ENCODE results near the gene AQP4.

Gene AQP4, protein sequence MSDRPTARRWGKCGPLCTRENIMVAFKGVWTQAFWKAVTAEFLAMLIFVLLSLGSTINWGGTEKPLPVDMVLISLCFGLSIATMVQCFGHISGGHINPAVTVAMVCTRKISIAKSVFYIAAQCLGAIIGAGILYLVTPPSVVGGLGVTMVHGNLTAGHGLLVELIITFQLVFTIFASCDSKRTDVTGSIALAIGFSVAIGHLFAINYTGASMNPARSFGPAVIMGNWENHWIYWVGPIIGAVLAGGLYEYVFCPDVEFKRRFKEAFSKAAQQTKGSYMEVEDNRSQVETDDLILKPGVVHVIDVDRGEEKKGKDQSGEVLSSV

DNA sequence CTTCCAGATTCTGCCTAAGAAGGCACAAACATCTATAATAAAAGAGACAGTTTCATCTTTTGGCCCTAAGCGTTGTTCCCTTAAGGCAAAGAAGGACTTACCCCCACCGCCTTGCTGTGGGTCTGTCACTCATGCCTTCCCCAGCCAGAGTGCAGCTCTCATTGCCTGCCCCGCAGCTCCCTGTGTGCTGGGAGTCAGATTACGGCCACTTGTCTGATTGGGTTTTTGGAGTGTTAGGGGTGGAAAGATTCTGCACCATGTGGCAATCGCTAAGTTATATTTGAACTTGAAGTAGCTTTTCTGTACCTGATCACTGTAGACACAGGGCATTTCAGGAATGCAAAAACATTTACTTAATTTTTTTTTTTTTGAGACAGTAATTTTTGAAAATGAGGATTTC lies at the start of gene AQP4:
Gene AQP4 (minus strand): TSS at position 151 of the 400 bp plus-strand sequence. CDS start 18 bp downstream, at position 133.
- no peak for DNase-seq

DNA sequence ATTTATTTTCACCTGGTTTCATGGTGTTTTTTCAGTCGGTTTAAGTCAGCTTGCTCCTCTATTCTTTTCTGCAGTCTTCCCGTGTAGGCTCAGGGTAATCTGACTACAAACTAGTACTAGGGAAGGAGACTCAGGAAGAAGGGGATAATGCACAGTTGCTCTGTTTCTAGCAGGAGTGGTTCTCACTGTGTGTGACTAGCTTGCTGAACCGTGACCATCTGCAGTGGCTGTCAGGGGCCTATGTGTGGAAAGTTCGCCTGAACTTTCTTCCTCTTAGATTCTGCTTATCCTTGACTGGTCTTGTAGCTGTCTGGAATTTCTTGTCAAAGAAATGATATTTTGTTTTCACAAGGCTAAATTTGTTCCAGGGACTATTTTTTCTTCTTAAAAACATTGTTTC lies 46.3 kb upstream of the AQP4 start:
- DNase-seq: no peak

DNA sequence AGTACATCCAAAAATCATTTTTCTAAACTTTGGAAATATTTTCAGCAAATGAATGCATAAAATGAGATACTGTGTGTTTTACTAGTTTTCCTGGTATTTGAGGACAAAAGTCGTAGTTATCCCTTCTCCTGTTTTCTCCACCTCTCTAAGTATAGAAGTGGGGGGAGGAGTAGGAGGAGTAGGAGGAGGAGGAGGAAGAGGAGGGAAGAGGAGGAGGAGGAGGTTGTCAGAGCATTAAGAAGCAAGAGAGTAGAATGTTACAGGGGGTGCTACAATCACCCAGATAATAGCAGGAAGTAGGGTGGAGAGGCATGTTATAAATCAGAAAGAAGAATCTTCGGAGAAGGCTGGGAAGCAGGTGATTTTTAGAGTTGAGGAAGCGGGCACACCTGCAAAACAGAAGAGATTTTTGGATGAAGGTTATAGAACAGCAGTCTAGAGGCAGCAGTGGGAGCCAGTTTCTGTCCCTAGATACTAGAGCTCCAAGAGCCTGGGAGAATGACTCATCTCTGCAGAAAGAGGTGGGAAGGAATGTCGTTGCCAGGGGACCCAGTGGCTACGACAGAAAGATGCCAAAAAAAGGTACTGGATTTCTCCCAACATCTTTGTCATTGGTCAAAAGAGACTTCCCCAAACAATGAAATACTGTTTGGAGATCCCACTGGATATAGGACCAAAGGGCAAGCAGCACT lies 44.2 kb upstream of the AQP4 start:
- DNase-seq: no peak

DNA sequence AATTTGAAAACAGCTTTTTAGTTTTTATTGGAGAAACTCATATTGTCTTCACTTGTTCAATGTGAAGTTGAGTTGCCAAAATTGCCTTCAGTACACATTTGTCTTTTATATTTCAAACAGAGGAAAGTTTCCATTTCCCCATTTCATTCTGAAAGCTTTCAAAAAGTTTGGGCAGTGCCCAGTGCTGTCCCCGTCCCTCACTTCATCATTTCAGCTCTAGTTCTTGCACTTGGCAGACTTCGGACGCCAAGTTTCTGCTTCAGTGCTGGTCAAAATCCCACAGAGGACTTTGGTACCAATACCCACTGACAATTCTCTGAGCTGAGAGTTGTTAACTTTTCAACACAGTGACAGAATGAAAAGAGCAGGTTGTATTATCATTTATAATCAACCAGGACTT lies 43.4 kb upstream of the AQP4 start:
- no peak for DNase-seq

DNA sequence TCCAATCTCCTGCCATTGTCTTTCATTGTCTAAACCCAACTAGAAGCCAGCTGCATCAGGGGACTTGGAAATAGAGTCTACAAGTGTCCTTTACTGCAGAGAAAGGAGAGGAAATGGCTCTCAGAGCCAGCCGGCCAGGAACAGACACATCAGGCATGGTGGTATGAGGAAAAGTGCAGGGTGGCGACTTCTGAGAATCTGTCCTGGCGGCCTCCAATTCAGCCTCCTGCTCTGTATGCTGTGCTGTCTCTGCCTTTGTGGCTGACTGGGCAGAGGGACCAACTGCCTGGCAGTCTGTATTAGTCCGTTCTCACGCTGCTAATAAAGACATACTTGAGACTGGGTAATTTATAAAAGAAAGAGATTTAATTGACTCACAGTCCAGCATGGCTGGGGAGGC lies 36.8 kb upstream of the AQP4 start:
- no peak for DNase-seq

DNA sequence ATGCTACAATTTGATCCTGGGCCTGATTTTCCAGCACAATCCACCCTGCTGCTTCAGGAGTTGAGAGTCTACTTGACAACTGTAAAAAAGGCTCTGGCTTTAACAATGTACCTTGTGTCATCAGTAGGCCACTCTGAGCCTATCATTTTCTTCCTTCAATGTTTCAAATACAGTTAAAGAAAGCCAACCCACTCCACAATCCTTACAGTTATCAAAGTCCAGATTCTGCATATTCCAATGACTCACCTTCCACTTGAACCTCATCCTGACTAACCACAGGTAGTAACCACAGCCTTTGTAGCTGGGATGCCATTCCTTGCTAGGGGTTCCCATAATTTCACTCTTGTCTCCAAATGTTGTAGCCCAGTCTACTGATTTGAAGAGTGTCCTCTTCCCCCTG lies 35.5 kb upstream of the AQP4 start:
- DNase-seq: no peak

DNA sequence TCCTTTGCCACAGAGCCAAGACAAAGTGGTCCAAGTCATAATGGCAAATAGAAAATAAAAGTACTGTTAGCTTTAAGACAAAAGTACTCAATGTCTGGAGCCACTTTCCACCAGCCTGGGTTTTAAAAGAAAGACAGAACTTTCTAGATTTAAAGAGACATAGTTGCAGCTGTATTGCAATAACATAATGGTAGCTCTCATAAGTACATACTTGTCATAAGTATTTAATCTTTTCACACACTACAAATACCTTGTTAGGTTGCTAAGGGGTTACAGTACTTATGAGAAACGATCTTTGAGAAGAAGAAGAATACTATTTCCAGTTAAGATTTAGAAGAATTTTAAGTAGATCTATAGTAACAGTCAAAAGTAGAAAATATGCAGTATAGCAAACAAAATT lies 28.9 kb upstream of the AQP4 start:
- DNase-seq: no peak

DNA sequence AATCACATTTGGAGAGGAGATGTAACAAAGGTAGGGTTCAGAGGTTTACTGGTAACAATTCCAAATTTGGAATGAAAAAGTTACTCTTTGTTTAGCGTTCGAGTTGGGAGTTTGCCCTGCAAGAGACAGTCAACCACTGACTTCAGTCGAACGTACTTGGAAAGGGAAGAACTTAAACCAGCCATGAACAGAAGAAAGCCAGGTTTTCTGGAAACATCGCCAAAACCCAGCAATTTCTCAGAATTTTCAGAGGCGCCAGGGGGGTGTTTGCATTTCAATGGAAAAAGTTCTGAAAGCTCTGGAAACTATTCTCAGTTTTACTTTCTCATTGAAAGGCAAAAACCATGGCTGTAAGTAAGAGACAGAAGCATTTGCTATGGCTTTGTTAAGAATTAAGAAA lies 28.5 kb upstream of the AQP4 start:
- DNase-seq: no peak

DNA sequence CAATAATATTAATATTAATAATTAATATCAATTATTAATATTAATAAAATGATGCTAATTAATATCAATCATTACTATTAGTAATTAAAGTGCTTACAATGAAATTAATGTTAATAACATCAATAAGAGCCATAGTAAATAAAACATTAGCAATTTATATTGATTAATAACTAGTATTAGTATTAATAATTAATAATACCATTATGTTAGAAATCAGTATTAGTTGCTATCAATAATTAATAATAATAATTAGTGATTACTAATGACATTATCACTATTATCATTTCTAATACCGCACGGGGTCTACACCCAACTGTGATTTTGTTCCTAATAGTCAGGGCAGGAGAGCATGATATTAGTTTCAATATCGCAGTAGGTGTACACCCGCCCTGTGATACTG lies 22.8 kb upstream of the AQP4 start:
- no peak for DNase-seq

DNA sequence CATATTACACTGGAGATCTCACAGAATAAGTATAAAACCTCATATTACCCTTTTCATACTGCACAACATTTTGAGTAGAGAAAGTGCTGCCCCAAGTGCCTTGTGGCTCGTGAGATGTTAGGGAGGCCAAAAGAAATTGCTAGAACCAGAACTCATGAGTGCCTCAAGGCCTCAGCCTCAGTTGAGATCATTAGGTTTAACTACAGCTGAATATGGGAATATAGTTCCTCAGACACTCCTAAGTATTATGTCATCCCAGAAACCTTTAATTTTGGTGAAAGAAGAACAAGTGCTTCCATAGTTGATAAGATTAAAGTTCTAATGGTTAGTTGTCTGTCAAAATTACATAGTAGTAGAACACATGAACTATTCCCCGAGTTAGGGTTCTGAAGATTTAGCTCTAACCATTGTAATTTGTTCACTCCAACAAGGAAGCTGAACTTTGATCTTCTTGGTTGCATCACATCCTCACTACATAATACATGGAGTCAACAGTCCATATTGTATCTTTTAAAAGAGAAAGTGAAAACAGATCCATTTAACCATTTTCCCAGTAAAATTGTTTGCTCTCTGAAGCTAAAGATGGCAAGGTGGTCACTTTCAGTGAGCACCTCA lies 9.6 kb upstream of the AQP4 start:
- DNase-seq: no peak

DNA sequence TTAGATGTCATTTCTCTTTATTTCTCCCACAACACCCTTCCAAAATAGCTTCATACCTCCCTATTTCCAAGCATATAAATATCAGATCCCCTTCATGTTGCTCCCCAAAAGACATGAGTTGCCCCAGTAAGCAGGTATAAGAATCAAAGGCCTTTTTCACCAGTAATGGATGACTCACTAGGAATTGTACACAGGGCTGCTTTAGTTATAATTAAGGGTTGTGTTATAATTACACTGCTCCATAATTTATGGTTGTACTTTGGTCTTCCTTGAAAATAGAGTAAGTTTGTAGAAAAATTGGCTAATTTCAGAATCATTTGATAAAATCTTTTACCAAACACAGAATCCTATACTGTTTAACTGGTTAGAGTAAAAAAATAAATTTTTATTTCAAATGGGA lies 8.8 kb upstream of the AQP4 start:
- DNase-seq: no peak

DNA sequence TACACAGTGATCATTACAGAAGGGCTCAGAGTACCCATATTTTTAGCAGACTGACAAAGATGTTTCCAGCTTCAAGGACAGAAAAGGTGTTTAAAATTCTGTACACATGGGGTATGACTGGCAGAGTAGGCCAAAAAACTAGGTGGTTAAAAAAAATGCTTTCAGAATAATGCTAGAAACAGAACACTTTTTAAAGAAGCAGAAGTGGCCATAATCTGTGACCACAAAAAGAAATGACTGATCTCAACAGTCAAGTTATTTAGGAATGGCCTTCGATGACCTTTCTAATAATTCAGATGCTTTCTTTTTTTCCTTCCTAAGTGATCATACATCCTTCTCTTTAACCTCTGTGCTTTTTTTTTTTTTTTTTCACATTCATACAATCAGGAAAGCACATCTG lies 4.1 kb upstream of the AQP4 start:
- no peak for DNase-seq

DNA sequence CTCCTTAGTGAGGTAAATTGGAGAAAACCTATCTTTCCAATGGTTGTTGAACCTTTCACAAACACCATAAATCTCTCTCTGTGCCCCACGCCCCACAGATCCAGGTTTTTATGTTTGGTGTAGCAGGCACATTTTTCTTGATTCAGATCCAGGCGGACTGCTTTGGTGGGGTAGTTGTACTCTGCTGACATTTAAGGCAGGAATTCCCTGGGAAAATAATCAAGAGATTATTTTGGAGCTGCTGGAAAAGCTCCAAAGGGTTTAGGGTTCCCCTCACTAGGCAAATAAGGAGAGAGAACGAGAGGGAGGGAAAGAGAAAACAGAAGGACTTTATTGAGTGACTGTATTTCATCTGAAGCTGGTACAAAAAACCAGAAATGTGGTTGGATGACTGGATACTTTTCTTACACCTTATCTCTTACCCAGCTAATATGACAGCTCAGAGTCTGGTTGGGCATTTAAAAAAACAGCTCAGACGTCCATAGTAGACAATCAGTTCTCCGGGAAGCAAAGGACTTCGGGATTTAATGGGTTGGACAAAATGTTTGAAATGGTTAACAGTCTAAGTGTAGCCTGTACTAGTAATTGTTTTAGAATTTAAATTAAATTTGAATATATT lies 3.6 kb upstream of the AQP4 start:
- DNase-seq: no peak

DNA sequence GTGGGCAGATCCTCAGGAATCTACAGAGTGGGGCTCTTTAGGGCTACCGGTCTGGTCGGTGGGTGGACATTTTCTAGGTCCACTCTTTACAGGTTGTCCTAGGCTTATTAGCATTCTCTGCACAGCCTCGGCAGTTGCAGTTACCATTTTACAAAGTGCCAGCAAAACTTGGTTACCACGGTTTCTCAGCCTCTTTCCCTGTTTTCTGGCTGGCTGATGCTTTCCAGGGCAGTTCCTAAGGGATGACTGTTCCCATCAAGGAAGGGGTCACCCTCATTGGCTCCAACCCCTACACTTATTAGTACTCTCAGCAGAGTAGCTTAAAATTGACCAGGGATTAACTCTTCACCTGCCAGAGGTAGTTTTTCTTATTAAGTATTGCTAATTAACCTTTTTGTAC lies 2.0 kb upstream of the AQP4 start:
- DNase-seq: no peak

DNA sequence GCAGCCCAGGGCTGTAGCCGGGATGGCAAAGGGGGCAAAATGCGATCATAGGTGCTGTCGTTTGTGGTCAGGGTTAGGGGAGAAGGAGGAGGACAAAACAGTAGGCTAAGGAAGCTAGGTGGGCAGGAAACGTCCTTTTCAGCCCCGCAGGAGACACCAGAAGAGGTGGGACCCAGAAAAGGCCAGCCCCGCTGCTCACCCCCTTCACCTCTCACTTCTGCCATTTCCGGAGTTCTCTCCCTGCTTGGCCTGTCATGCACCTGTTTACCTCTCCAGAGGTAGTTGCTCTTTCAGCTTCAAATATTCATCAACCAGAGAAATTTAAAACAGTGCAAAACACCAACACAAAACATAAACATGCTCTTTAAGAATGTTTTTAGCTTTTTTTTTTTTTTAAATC lies 849 bp downstream of the AQP4 start:
- DNase-seq: no peak

DNA sequence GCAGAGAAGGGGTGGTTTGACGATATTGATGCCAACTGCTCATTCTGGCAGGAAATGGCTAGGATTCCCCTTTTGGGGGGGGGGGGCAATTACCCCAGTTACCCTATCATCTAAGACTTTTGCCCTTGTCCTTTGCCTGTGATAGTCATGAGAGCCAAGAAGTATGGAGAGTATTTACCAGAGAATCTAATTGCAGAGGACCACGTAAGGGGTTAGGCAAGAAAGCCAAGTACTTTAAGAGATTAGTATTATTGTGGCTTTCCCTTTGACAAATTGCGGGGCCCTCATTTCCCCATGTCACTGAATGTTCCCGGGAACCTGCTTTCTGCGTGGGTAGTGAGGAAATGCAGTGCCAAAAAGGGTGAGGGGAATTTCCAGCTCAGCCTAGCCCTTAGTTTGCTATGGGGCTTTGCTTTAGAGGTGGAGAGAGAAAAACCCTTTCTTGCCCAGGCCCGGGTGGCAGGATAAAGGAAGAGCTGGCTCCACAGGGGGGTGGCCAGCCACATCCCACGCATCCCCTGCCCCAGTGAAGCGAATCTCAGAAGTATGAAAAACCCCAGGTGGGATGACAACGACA lies 1.5 kb downstream of the AQP4 start:
- DNase-seq: no peak

DNA sequence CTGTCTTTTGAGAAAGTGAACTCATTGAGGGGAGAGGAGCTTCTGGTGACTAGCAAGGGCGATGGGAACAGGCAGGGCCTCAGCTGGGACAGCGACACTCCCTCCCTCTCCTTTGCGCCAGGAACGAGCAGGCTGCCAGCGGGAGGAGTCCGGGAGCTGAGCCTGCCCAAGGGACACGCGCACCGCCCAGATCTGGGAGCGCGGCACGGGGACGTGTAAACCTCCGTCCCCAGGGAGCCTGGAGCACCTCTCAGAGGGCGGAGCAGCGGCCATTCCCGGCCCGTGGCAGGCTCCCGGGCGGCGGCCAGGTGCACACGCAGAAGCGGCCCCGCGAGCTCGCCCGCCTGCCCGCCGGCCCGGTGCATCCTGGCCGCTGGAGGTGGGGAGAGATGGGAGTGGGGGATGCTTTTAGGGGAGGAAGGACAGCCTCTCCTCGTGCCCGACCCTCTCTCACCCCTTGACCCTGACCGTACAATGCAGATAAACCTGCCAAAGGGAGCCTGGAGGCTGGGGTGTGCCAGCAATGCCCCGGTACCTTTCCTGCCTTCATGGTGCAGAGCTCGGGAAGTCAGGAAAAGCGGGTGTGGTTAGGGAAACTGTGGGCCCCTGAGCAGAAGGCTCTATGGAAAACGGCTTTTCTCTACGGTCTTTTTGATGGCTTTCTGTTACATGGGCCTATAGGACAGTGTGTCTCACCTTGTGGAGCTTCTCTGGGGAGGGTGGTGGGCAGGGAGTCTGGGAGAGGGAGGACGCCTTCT lies 2.2 kb downstream of the AQP4 start:
- DNase-seq: no peak

DNA sequence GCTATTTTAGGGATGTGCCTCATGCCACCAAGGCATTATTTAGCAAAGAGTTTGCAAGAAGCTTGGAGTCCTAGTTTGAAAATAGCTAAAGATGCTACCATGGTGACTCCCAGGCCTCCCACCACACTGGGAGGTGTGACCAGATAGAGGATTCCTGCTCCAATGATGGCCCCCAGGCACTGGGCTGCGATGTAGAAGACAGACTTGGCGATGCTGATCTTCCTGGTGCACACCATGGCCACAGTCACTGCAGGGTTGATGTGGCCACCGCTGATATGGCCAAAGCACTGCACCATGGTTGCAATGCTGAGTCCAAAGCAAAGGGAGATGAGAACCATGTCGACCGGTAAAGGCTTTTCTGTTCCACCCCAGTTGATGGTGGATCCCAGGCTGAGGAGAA lies 3.4 kb downstream of the AQP4 start:
- DNase-seq: no peak

DNA sequence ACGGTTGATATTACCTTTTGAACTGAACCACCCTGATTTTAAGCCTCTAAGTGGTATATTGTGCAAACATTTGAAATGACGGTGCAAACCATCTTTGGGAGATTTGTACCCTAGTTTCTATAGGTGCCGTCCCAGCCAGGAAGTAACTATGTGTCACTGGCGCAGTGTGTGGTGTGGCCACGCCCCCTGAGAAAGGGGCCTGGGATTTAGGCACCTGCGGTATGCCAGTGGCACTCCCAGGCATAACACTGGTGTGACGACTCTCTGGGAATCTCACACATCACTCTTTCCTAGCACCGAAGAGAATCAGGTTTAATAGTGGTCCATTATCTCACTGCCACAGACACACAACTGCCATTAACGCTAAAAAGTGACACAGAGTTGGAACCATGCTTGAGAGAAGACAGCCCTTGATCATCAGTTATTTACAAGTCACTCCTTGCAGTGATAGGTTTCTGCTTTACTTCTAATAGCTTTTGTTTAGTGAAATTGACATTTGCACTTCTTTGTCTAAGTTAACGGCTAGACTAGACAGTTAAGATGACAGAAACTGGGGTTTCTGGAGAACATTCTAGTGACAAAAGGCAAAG lies 11.1 kb downstream of the AQP4 start:
- no peak for DNase-seq

DNA sequence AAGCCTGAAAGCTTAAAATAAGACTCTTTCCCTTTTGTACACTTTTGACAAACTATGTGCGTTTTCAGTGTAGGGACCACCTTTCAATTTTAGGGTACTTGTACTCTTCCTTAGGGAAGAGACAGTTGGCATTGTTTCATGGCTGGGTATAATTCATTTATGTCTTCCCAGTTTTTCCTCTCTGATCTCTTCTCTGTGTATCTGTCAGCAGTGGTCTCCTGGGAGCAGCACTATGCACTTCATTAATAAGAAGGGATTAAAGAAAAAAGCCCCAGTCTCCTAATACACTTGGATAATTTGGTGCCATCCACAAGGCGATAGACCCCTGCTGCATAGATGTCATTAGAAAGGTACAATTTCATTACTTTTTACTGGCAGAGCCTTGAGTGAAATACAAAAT lies 12.1 kb downstream of the AQP4 start:
- no peak for DNase-seq

DNA sequence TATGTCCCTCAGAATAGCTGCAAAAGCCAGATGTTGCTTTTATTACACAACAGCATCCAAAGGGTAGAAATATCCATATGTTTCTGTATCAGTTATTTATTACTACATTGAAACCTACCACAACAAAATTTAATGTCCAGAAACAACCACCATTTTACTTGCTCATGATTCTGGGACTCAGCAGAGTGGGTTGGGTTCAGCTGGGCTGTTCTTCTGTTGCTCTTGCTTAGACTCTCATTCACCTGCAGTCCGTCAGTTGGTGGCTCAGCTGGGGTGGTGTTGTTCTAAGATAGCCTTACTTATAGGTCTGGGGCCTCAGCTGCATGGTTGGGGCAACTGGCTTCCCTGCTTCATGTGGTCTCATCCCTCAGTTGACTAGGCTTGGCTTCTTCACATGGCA lies 21.7 kb downstream of the AQP4 start:
- no peak for DNase-seq

DNA sequence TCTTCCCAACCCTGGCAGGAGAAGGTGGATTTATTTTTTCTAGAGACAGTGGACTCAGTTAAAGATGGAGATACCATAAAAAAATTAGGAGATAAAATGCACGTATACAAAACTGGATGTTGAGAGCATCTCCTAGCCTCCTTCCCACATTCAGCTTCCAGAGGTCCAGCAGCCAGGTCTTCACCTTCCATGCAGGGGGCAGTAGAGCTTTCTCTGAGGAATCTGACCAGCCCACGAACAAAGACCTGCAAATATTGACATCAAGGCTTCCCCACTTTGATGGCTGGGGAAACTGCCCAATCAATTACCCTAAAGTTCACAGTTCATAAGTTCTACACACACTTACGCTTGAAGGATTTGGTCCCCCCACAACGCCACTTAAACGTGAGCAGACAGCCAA lies 24.5 kb downstream of the AQP4 start:
- DNase-seq: no peak

All from SHP77 (cell line).